ENCODE data around the gene CYB561D2.
"Not testable (repeated sequence)": the region's sequence is repeated elsewhere in the genome, so short reads cannot be mapped to it uniquely, and the experiment has no call there.

Gene CYB561D2, protein sequence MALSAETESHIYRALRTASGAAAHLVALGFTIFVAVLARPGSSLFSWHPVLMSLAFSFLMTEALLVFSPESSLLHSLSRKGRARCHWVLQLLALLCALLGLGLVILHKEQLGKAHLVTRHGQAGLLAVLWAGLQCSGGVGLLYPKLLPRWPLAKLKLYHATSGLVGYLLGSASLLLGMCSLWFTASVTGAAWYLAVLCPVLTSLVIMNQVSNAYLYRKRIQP

DNA sequence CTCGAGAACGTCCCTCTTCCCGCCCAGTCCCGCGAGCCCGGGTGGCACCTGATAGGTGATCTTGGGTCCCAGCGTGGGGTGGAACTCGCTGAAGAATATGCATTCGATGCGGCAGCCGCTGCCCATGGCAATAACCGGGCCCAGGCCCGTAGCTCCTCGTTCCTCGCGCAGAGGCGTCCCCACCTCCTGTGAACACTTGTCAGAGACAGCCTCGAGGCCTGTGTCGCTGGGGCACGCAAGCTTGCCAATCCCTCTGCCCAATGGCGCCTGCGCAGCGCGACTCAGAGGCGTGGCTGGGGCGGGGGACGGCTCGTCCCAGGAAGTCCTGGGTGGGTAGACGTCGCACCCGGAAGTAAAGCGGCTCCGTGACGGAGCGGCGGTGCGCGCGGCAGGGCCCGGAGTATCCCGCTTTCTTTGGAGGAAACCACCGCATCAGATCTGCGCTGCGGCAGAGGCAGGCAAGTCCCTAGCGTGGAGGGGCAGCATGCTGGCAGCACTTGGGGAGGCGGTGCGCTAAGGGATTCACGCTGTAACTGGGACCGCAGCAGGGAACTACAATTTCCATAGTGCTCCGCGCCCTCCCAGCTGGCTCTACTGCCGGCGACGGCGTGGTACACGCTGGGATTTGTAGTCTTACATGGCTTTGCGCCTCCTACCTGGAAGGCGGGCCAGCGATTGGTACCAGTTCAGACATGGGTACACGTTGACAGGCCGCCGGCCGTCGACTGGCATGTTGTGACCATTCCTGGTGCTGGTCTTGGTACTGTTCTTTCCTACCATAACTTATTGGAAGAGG is at the start of gene CYB561D2, which contains the start of gene NPRL2:
Gene CYB561D2, plus strand, starts transcription at position 336 of the 796 bp plus-strand sequence. CDS start 572 bp downstream, outside the sequence.
Gene NPRL2, minus strand, starts transcription at position 249 of the 796 bp plus-strand sequence. Its CDS starts 123 bp downstream, at position 126.
- peak; percentile 65 for DNase-seq

DNA sequence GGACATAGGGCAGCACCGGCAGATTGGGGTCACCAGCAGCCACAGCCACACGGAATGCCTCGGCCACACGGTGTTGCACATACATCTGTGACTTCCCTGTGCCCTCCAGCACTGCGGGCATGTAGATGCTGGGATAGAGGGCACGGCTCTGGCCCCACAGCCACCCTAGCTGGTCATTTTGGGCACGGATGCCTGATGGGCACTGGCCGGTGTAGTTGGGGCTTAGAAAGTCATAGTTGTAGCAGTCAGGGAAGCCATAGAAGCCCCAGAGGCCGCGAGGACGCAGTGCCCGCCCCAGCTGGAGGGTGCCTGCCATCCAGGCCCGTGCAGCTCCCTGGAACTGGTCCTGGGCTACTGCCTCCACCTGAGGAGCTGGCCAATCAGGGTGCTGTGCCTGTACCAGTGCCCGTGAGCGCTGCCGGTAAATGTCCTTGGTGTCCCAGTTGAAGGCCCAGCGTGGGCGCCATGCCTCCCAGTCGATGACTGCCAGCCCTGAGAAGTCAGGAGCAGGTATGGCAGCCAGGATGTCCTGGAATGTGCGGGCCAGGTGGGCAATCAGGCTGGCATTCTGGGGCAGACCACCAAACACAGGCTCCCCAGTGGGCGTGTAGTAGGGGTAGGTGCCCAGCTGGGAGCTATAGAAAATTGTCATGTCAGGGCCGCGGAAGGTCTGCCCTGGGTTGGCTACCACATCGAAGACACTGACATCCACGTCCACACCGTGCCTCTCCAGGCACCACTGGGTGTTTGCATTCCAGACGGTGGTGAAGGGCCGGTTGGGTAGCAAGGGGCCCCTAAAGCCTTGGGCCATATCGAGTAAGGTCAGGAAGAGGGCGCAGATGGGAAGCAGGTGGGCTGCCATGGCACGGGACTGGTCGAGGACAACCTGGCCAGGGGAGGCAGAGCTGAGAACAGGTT is 48.3 kb upstream of the CYB561D2 start:
- no peak for DNase-seq

DNA sequence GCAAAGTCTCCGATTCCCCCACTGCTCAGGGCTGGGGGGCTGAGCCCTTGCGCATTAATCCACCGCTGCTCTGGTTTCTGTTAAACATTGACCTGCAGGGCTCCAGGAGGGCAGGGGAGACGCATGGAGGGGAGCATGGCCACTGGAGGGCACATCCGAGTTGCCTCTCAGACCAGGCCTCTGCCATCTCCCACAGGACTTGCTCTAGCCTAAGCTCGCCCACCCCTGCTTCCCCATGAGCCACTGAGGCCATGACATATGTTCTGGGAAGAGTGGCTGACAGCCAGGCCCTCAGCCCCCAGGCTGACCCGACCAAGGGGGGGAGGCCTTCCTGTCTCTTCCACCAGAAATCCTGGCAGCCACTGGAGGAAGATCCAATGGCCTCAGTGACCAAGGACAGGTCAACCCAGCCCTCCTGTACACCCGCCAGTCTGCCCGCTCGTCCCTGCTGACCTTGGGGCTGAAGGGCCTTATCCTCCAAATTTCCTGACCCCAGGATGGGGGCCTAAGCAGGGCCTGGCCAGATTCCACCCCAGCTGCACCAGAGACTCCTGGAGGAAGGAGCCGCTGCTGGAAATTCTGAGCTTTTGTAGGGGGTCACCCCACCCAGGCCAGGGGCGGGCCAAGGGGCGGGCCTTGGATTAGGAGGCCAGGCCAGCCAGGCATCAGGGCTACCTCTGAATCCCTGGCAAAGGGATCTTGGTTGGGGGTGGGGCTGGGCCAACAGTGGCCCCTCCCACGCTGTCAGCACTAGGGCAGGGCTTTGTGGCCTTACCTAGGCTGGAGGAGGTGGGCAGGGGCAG is 47.4 kb upstream of the CYB561D2 start, which contains the start of gene HYAL1:
Gene HYAL1, minus strand, starts transcription at position 562 of the 803 bp plus-strand sequence. CDS start 618 bp downstream, outside the sequence.
- no peak for DNase-seq

DNA sequence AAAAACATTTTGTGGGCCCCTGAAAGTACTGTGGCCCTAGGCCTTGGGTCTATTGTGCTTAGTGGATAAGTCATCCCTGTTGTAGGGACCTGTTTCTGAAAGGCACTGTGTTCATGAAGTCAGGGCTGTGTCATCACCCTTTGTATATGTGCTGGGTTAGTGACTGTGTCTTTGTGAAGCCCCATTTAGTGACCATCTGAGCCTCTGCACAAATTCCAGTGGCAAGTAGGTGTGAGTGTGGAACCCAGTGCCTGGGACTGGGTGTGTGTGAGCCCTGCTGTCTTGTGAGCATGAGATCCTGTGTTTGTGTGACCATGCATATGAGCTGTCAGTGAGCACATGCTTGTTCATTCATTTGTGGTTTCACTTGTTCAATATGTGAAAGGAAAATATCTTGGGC is 46.1 kb upstream of the CYB561D2 start:
- DNase-seq: no peak

DNA sequence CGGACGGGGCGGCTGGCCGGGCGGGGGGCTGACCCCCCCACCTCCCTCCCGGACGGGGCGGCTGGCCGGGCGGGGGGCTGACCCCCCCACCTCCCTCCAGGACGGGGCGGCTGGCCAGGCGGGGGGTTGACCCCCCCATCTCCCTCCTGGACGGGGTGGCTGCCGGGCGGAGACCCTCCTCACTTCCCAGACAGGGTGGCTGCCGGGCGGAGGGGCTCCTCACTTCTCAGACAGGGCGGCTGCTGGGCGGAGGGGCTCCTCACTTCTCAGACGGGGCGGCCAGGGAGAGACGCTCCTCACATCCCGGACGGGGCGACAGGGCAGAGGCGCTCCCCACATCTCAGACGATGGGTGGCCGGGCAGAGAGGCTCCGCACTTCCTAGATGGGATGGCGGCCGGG is 38.6 kb upstream of the CYB561D2 start:
- DNase-seq: not testable (repeated sequence)

DNA sequence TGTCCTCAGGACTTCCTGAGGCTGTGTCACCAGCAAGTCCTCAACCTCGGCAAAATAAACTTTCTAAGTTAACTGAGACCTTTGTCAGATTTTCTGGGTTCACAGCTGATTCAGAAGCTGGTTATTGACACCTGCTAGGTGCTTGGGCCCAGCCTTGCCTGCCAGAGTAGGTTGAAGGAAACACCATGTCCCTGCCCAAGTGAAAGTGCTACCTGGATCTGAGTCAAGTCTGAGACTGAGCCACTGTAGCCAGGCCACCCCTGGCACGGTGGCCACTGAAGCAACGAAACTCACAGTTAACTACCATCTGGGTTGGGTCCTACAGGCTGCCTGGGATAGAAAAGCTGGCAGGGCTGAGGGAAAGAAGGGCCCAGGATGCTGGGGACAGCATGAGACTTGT is 36.3 kb upstream of the CYB561D2 start:
- DNase-seq: no peak

DNA sequence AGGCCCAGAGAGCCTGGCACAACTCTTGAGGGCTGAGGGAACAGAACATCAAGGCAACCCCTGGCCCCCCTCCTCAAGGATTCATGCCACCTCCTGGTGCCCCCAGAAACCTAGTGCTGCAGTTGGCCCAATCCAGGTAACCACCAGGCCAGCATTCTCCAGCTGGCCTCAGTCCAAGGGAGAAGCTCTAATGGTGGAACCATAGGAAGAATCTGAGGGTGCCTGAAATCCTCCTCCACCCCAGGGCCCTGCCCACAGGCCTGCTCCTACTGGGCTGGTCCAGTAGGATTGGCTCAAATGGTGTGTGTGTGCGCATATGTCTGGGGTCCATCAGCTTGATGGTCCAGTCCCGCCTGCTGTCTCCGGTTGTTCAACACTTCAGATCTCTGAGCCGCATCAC is 35.8 kb upstream of the CYB561D2 start:
- DNase-seq: no peak

DNA sequence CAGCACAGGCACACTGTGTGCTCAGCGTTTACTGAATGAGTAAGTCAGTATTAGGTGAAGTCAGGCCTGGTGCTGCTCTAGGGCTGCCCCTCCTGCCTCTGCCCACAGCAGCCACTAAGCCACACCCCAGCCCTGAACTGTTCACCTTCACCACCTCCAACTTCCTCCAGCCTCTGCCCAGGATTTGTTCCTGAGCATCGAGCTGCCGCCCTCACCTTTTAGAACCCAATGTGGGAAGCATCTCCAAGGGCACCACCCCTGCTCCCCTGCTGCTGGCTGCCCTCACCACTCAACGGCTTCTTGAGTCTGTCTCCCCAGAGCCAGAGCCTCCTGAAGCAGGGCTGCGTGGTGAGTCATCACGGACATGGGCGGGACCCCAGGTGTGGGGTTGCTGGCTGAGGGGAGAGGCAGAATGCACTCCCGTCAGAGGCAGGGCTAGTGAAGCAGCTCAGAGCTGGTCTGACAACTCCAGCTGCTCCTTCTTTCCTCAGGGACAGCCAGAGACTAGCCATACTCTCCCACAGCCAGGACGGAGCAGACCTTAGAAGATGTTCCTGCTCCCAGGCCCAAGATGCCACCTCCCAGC is 33.9 kb upstream of the CYB561D2 start:
- DNase-seq: no peak

DNA sequence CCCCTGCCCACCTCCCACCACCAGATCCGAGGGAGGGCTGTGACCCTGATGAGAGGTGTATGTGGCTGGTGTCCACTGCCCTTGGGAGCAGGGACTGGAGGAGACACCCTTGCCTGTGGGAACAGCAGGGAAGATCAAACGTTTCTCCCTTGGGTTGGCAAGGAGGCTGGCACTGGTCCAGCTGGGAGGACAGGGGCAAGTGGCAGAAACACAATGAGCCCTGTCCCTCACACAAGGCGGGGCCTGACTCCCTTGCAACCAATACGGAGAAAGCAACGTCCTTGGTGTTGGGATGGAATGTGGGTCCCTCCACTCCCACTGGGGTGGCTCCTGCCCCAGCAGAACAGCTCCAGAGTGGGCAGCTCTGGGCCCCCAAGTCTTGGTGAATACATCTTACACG is 33.4 kb upstream of the CYB561D2 start:
- no peak for DNase-seq

DNA sequence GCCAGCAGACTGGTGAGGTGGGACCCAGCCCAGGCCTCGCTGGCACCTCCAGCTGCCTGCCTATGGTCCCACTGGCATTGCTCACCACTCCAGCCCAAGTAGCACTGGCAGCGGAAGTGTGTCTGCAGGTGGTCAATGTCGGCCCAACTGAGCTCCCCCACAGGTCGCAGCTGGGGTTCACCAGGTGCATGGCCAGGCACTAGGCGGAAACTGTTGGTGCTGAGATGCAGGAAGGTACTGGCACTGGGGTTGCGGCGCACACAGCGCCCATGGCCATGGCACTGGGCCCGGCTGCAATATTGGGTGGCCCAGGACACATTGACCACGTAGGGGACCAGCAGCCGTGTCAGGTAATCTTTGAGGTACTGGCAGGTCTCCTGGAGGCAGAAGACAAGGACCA is 32.5 kb upstream of the CYB561D2 start:
- no peak for DNase-seq

DNA sequence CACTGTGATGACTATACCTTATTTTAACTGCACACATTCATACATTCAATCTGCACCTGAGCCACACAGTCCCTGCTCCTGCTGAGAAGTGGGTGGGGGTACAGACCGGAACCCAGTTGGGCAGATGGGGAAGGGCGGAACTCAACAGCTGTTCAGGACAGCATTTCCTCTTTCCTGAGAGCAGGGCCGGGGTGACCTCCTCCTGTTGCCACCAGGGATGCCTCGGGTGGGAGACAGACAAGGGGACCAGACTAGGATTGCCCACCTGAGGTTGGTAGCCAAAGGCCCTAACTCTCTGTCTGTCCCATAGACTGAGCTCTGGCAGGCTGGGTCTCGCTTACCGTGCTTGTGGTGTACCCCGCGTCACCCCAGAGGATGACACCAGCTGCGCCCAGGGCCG is 32.0 kb upstream of the CYB561D2 start:
- DNase-seq: no peak

DNA sequence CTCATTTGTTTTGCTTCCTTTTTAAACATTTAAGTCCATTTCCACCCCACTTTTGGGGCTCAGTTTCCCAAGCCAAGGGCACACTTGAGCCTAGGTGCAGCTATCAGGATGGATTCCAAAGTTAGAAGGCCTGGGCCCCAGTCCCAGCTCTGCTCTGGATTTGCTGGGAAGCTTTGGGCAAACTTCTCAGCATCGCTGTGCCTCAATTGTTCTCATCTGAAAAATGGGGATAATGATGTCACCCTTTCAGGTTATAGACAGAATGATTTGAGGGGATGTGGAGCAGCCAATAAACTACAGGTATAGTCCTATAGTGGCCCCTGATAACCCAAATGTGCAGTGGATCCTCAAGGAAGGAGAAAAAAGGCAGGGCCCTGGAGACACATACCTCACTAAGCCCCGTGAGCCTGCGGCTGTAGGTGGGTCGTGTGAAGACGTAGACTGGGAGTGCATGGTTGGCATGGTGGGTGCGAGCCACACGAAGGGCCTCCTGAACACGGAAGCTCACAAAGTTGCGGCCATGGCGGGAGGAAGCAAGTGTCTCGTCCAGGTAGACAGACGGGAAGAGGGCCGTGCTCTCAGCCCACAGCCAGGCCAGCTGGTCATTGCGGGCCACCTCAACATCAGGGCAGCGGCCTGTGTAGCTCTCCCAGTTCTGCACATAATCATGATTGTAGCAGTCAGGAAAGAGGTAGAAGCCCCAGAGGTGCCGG is 31.3 kb upstream of the CYB561D2 start:
- DNase-seq: no peak

DNA sequence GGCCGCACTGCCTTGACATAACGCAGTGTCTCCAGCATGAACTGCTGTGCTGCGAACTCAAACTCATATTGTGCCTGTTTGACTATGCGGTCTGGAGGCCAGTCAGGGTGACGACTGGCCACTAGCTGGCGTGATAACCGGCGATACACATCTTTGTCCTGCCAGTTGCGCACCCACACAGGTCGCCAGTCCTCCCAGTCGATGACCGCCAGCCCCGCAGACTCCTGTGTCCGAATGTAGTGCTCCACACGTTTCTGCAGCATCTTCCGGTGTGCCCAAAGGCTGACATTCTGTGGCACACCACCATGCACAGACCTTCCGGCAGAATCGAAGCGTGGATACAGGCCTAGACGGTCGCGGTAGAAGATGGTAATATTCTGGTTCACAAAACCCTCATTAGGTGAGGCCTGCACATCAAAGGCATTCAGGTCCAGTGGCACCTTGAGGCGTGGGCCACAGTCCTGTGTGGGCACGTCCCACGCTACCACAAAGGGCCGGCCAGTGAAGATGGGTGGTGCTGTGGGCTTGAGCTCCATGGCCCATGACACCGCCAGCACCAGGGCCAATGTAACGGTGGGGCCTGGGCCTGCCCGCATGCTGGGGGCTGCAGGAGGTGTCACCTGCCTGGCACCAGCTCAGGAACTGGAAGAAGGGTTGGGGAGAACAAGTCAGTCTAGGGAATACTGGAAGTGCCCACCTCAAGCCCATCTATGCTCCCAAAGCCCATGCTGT is 30.6 kb upstream of the CYB561D2 start:
- no peak for DNase-seq

DNA sequence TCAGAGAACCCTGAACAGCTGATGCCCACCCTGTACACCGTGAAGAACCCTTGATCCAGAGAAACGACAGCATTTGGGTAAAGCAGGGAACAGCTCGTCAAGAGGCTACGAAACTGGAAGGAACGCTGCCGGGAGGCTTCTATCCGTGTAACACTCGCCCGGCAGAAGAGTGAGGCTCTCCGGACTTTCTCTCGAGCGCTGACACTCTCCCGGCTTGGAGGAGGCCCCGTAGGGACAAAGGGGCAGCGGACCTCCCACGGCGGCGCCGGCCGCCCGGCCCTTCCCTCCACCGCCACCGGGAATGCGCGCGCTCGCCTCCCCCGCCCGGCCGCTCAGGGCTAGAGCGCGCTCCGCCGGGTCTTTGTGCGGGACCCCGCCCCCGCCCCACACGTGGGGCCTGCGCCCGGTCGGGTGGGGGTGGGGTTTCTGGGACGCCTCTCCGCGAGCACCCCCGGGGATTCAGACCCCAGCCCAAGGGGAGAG is 29.8 kb upstream of the CYB561D2 start:
- no peak for DNase-seq

DNA sequence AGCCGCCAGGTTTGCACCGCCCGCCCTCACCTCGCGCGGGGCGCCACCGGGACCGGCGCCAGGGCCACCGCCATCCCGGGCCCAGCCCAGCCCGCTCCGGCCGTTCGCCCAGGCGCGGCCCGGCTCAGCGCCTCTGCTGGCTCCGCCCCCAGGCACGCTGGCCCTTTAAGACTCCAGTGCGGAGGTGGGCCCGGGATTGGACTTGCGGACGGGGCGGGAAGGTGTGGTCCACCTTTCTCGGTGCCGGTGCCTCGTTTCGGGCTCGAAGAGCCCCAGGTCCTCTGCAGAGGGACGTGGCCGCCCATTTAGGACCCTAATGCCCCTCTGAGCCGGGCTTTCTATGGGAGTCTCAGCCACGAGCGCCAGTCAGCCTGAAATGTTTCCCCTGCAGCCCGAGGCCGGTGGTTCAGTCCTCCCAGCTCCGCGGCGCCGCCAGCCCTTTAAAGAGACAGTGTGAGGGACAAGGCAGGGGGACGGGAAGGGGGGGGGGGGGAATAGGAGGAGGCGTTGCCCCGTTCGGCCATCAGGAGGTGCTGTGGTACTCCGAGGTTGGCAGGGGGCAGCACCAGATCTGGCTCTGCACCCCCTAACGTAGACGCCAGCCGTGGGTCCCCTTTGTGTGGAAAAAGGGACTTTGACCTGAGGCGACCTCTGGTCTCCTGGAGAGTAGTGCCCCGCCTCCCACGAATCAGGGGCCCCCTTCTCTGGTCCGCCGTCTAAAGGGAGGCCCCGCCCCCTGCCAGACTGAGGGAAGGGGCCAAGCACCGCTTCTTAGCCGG is 29.1 kb upstream of the CYB561D2 start:
- no peak for DNase-seq

DNA sequence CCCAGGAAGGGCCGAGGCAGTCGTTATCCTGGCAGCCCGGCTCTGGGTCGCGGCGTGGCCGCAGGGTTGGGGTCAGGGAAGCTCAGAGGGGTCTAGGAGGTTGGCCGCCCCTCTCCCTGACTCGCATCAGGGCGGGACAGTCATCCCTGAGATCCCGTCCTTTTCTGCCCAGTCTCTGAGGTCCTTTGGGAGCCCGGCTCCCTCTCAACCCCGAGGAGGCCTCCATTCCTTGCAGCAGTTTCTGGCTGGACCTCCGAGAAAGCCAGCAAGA is 28.6 kb upstream of the CYB561D2 start:
- no peak for DNase-seq

DNA sequence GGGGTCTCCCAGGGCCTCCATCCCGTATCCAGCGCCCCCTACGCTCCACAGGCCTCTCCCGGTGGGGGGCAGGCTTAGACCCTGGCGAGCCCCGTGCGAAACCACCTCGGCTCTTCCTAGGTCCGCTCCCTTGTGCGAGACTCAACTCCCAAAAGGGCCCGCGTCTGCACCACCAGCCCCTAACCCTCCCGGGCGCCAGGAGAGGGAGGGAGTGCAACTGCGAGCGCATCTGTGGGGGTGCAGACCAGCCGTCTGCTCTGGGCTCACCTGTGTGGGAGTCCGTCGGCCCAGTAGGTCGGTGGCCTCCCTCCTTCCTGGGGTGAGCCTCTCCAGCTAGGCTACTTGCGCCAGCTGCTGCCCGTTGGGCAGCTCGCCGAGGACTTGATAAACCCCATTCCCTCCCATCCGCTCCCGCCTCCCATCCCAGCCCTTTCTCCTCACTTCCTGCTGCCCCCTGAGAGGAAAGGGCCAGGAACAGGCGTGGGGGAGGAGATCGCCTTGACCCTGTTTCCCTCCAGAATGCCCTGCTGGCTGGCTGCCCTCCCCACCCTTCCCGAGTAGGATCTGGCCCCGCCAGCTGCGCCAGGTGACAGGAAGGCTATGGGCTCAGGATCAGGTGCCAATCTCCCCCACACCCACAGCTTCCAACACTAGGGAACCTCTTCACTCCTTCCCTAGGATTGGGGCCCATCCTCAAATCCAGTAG is 28.1 kb upstream of the CYB561D2 start, which contains the start of gene HYAL2:
Gene HYAL2, minus strand, starts transcription at position 360 of the 706 bp plus-strand sequence. CDS start 2,256 bp downstream, outside the sequence.
- no peak for DNase-seq

DNA sequence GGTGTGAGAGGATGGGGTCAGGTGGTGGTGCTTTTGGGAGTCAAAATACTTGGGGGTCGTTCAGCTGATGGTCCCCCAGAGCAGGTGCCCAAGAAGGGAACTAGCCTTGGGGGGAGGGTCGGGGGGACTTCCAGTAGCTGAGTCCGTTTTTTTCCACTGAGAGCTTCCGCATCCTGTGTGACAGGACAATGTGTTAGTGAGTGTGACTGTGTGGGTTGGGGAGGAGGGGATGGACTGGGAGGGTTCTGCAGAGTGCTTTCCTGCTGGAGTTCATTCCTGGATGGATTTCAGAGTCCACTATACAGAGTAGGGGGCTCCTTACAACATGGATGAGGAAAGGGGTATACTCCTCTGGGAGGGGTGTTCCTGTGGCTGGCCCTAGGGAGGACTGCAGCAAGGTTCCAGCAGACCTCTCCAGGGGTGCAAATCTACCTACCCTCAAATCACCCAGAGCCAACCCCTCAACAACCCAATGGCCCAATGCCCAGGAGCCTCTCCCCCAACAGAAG is 27.5 kb upstream of the CYB561D2 start:
- no peak for DNase-seq
